ENCODE measurements around the gene HFE.

DNA sequence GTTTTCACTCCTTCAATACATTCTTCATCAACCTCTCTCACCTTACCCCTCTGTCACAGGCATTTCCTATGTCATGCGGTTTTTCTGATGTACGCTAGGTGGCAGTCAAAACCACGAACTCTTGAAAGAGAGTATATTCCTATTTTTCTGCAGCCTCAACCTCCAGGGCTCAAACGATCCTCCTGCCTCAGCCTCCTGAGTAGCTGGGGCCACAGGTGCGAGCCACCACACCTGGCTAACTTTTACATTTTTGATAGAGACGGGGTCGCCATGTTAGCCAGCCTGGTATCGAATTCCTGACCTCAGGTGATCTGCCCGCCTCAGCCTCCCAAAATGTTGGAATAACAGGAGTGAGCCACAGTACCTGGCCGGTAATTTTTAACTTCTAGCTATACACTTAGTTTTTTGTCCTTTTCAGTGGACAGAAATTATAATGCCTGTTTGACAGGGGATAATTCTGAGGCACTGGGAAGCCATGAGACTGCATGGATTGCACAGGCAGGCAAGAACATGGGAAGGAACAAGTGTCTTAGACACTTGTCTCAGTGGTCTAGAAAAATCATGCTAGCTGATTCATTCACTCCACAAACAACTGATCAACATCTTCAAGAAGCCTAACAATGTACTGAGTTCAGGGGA, 22.5 kb upstream of the HFE start:
- TF ChIP-seq GATA2 (IDR thresholded peaks at IDR 0.05; ENCODE audit: low read depth, low read length) (no peak), GATA3 (IDR thresholded peaks at IDR 0.05; ENCODE audit: low read depth, low read length) (no peak)

Measured in SH-SY5Y (cell line).